ENCODE measurements around the gene HS3ST5. TPM values are rescaled to one million over a fixed set of nuclear protein-coding genes. Genes with fewer than 3 reads are reported as not detected.
"Not testable (repeated sequence)": the region's sequence is repeated elsewhere in the genome, so short reads cannot be mapped to it uniquely, and the experiment has no call there.

Gene HS3ST5
- total RNA-seq, 2 experiments from 2014 or later, result not detected

DNA sequence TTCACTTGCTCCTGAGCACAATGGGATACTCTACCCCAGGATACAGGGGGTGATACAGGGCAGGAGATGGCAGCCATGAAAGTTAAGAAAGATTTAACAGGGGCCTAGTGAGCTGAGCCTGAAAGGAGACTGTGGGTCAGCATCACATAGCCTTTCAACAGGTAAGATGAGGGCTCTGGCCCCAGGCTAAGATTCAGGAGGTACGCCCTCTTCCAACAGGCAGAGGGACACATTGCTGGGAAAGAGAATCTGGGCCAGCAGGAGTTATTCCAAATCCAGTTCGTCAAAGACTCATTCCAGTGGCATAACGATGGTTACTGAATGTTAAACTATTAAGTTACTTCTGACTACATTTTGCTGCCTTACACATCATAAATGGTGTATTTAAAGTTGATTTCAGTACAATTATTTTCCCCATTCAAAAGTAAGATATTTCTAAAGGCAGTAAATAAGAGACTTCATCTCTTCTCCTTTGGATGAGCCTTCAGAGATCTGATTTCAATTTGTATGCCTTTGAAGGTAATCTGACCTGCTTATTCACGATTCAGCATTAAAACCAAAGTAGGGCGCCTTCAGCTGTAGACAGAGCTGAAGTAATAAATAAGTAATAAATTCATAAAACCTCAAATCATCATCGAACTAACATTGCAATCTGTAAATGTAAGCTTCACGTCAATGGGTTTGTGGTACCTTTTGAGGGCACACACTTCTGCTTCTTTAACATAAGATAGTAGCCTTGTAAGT, 62.4 kb downstream of the HS3ST5 start:
- ChIA-PET CTCF (no interaction called here), POLR2A (no interaction called here)

DNA sequence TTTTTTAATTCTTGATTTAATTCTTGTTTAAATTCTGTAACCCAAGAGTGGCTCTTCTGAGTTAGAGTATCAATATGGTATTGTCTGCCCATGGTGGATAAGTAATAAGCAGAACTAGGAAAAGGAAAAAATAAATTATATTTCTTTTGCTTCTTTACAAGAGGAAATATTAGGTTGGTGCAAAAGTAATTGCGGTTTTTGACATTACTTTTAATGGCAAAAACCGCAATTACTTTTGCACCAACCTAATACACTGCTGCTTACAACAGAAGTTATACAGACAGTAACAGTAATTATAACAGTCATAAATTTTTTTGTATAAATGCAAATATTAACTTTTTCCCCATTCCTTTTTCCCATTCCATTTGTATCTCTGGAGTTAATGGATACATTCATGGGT, 65.6 kb downstream of the HS3ST5 start:
- CTCF ChIA-PET, result no interaction called here
- POLR2A ChIA-PET, result no interaction called here

DNA sequence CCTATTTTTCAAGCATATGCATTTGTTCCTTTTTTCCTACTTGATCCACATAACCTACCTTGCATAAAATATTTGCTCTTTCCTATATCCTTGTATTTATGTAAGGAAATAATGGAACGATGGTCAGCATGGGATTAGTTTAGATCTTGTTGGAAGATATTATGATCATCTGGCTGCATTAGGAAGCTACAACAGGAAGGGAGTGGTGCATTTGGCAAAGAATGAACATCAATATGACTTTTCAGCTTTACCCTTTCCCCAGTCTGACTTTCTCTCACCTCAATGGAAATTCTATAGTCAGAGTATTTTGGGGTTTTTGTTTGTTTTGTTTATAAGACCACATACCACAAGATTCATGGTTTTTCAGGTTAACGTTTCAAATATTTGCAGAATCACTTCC, 66.0 kb downstream of the HS3ST5 start:
- POLR2A ChIA-PET, result no interaction called here
- CTCF ChIA-PET, result no interaction called here

DNA sequence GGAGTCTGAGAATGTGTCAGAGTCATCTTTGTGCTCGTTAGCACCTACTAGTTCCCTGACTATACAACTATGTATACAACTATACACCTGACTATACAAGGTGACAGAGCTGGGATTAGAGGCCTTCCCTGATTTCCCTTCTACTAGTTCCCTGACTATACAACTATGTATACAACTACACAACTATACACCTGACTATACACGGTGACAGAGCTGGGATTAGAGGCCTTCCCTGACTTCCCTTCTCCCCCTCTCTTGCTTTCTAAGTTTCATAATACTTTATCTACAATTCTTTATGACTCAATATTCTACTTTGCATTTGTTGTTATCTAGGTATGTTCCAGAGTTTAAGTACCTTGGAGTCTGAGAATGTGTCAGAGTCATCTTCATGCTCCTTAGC, 68.0 kb downstream of the HS3ST5 start:
- ChIA-PET CTCF (no interaction called here), POLR2A (no interaction called here)

DNA sequence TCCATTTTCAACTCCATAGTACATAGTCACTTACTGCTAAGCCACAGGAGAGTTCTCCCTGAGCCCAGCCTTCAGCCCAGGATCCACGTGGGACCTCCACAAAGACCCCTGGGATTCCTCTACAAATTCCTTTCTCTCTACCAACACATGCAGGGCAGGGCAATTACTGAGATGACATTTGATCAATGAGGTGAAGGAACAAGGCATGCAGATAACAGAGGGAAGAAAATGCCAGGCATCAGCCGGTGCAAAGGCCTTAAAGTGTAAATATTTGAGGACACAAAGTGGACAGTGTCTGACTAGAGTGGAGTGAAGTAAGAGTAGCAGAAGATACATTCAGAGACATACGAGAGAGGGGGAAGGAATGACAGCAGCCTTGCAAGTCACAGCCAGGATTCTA, 70.2 kb downstream of the HS3ST5 start:
- CTCF ChIA-PET, result no interaction called here
- POLR2A ChIA-PET, result no interaction called here

DNA sequence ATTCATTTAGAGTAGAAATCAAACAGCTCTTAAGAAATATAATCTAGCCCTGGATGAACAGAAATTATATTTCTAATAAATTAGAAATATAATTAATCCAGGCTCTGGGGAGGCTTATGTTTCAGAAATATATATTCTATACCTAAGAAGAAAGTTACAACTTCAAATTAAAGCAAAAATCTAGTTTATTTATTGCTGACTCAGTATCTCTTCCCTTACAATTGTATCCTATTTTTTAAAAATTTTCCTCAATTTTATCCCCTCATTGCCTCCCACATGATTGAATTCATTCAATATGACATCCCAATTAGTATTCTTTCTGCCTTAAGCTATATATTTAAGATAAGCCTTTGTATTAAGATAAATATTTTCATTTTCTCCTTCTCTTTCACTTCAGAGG, 71.4 kb downstream of the HS3ST5 start:
- ChIA-PET CTCF (no interaction called here), POLR2A (no interaction called here)

DNA sequence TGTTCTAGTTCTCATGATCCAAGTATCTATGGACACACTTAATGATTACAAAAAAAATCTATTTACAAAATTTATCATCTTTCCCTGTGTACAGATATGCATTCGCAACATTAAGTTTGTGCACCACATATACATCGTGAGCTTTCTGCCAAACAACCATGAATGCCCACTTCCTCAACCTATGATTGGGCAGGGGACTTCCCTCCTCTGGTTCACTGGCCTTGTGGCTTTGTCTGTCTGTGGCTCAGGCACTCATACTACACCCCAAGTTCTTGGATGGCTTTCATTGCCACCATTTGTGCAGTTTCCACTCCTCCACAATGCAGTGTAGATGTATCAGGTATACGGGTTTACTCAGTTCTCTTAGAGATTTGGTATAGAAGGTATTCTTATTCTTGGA, 74.9 kb downstream of the HS3ST5 start:
- POLR2A ChIA-PET, result no interaction called here
- CTCF ChIA-PET, result no interaction called here

DNA sequence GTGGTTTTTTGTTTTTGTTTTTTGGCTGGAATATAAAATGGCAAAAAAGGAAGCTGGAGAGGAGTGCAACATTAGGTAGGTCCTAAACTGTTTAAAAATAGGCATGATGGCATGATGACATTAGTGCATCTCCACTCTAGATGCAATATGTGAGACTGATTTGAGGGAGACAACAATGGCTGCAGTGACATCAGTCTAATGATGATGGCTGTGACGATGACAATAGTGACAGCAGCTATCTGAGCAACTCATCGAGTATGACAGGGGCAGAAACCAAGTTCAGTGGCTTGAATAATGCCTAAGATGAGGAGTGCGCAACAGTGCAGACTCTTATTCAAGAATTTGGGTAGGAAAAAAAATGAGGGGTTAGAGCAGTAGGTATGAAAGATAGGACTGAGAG, 82.0 kb downstream of the HS3ST5 start:
- CTCF ChIA-PET, result no interaction called here
- POLR2A ChIA-PET, result no interaction called here

DNA sequence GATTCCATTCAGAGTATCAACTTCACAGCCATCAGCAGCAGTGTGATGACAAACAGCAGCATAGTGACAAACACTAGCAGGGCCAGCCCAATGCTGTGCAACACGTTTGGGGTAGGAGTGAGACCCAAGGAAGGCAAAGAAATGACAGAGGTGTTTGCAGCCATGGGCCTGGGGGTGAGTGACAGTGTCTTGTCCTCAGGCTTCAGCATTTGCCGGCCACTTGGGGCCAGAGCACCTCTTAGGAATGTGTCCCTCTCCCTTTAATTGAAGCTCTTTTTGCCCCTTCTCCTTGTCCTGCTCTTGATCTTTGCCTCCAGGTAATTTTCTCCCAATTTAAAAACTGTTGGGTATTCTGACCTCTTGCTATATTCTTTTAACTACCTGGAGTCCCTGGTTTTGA, 84.4 kb downstream of the HS3ST5 start:
- POLR2A ChIA-PET, result no interaction called here
- CTCF ChIA-PET, result interaction anchor here (1.2 kb wide), 1 partner anchor 13 kb away, joined by 3 read pairs; no protein-coding TSS in a partner anchor

DNA sequence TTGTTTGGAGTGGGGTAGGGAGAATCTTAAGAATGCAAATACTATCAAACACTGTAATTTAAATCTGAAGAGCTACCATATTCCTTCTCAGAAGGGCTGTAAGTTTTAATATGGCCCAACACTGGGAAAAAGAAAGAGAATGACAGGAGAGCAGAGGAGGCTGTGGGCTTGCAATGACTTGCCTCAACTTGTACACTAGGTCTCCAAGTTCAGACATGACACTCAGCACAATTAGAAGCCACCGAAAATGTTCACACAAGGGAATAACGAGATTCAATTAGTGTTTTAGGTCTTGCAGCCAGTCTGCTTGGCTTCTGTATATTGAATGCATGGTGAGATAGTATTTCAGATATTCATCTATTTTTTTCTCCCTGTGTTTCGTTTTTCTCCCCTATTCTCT, 89.4 kb downstream of the HS3ST5 start:
- CTCF ChIA-PET, result no interaction called here
- POLR2A ChIA-PET, result no interaction called here

DNA sequence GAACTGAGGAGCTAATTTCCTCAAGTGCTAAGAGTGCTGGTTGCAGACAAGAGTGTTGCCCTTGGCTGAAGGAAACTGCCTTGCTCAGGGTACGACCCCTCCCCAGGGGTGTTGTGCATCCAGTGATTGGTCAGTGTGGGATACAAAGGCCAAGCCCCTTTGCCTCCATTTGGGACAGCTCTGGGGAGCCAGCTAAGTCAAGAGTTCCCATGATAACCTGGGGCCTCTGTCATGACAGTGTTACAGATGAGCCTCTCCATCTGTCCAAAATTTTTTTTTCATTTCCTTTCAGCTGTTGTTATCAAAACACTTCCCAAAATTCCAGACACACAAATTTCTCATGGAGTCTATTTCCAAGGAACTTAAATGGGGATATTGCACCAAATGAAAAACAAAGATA, 93.3 kb downstream of the HS3ST5 start:
- ChIA-PET POLR2A (no interaction called here), CTCF (no interaction called here)

DNA sequence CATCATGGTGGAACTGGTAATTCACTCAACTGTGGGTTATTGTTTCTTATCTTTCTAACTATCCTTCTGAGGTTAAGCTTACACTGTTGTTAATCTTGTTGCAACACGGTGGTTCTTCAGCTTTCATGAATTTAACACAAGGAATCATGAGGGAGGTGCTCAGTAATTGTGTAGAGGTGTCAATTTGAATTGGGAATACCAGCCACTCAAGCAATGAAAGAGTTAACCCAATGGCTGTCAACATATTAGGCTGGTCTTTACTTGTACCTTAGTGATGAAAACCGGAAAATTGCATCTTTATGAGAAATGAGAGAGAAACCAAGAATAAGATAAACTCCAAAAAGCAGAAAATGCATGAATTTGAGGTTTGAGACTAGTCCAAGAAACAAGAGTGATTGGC, 95.7 kb downstream of the HS3ST5 start:
- ChIA-PET POLR2A (no interaction called here), CTCF (no interaction called here)

DNA sequence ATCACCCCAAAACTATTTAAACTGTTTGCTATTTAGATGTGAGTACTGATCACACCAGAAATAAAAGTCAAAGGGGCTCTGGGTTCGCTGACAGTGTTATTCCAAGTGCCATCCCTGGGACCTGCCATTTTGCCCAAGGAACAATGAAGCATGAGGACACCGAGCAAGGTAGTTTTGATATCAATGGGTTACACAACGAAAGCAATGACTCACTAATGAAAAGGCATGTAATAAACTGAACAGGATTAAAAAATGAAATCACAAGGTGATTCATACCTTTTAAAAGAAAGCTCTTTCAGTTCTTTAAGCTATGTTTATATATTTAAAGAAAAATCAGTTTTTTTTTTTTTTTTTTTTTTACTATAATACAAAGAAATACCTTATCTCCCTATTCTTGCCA, 102.0 kb downstream of the HS3ST5 start:
- ChIA-PET CTCF (no interaction called here), POLR2A (no interaction called here)

DNA sequence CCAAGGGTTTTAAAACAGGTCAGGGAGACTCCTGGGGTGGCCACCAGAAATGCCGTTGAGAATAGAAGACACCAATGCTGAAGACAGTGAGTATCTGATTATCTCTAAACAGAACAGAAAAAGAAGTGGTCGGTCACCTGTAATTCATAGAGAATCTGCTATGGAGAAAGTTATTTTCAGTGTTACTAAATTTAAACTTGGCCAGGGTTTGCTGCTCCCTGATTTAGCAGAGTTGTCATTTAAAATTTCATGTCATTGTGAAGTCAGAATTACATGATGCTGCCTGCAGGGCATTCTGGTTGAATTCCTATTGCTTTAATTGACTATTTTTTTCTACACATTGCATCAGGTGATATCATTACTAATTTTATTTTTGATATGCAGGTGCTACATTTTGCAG, 114.1 kb downstream of the HS3ST5 start:
- POLR2A ChIA-PET, result no interaction called here
- CTCF ChIA-PET, result no interaction called here

DNA sequence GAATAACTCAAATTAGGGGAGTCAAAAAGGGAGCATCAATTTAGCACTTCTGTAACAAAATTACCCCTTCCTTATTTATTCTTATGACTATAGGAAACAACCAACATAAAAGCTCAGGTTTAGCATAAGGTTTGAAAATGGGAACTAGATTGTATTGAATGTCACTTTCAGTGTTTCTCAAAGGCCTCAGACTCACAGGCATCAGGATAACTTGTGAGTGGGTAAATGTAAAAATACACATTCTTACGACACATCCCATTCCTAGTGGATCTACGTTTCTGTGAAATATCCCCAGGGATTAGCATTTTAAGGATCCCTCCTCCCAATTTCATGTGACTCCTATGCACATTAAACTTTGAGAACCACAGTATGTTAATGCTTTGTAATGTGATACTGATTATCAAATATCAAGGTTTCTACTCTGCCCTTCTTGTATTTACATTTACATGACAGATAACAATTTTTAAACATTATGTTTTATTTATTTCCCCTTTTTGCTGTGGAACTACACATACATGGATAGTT, 114.8 kb downstream of the HS3ST5 start:
- ChIA-PET CTCF (no interaction called here), POLR2A (no interaction called here)

DNA sequence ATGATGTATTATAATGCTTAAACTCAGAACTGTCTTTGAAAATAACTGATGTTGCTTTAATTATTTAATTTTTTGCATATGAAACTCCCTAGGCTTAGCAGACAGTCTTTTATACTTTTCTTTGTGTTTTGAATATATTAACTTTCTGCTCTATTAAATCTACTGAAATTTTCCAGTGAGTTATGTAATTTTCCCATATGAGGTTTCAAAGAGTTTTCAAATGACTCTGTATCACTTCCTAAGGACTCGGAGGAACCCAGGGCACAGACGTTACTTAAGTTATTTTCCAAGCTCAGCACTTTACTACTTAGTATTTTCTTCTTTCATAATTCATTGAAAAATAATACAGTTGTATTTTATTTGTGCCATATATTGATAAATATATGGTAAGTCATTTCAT, 122.6 kb downstream of the HS3ST5 start:
- ChIA-PET POLR2A (no interaction called here), CTCF (no interaction called here)

DNA sequence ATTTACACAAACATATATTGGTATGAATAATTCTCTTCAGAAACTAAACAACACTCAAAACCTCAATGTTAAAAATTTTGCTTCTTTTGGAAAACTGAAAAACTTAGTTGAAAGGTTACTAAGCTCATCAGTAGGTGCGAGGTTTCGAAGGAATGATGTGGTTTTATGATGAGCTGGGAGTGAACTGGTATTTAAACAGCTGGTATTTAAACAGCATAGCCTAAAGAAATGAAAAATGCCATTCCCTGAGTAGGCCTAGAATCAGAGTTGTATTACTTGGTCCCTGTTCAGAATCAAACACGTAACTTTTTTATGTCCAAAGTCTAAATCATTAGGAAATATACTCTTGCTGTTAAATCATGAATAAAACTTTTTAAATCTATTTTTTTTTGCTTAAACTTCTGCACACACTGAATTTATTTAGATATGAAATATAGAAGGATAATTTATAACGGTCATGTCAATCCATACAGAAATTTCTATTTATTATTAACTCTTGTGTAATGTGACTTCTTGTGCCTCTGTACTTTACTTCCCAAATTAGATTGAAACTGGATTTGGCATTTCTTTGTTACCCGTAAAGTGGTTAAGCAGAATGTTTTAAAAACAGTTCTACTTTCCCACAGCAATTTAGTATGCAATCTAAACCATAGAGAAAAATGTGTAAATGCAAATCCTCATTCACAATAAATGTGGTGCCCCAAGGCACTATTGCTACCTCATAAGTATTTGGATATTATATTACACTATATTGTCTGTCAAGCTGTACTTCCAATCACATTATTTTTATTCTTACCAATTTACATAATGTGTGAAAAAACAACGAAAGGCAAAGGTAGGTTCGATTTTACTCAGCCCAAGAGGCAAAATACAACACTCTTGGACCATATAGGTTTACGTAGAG, 124.1 kb downstream of the HS3ST5 start:
- CTCF ChIA-PET, result no interaction called here
- POLR2A ChIA-PET, result no interaction called here

DNA sequence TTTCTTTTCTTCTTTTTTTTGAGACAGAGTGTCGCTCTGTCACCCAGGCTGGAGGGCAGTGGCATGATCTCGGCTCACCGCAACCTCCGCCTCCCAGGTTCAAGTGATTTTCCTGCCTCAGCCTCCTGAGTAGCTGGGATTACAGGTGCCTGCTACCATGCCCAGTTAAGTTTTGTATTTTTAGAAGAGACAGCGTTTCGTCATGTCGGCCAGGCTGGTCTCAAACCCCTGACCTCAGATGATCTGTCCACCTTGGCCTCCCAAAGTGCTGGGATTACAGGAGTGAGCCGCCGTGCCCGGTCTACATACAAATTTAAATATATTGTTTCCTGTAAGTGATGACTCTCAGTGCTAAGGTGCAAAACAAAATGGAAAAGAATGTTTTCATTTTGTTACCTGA, 124.8 kb downstream of the HS3ST5 start:
- POLR2A ChIA-PET, CTCF ChIA-PET: not testable (repeated sequence)

DNA sequence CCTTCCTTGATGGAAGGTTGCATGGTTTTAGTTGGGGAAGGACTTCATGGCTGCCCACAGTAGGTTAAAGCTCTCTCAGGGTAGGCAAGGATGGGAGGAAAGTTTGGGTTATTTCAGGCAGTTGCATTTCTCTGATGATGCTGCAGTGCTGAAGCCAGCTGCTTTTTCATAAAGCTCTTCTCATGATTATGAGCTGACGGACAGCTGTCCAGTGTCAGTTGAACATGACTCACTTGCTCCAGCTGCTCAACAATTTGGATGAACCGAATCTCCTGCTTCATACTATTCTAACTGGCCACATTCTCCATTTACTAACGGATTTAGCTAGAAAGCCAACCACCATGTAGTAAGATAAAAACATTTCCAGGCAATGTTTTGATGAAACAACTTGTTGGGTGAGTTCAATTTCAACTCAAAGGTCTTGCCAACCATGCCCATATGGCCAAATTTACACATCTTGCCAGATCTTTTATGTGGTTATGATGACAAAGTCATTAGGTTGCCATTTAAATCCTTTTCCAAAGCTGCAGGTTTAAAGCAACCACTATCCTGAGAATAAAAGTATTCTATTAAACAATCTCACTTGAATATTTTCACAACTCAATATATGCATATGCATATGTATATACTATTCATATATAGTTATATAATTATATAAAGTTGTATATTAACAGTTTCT, 125.9 kb downstream of the HS3ST5 start:
- ChIA-PET CTCF (interaction anchor here (0.6 kb wide), 1 partner anchor 274 kb away, joined by 3 read pairs; no protein-coding TSS in a partner anchor), POLR2A (no interaction called here)

DNA sequence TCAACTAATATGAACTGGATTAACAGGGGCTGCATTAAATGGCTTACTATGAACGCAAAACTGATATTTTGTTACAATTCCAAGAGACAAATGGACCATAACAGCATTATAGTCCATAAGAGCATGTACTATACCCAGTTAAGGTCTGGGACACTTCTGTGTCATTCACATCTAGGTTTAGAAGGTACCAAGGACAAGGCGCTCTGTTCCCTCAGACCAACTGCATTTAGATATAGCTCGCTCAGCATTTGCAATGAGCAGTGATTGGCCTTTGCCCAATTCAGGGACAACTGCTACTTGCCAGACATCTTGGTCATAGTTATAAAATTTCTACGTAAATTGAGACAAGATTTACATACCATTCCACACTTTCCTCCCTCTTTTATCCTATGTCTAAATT, 132.4 kb downstream of the HS3ST5 start:
- POLR2A ChIA-PET, result no interaction called here
- CTCF ChIA-PET, result no interaction called here

DNA sequence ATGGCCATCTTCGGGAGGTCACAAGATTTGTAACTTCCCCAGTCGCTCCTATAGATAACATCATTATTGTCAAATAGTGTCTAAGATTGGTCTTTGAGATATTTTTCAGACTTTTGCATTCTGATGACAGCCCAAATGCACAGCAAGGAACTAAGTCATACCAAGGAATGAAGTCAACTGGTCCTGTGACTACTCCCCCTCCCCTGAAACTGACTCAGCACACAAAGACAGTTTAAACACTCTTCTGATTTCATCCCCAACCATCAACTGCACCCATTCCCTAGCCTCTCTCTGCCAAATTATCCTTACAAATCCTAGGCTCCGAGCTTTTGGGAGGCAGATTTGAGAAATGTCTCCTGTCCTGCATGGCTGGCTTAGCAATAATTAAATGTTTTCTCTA, 139.4 kb downstream of the HS3ST5 start:
- ChIA-PET POLR2A (no interaction called here), CTCF (no interaction called here)
